IPS-18a (cell line): ENCODE results near the gene LFNG.
A peak's percentile ranks its signal among the peaks of the same experiment; 100 is the strongest.

Experiments
- H3K27ac ChIP-seq: one replicate; pipeline ENCODE4 v1.5.1; 2013; ENCODE audit warnings: low read length
- H3K27me3 ChIP-seq: one replicate; pipeline ENCODE4 v1.6.1; 2013; ENCODE audit warnings: mild to moderate bottlenecking, low read length; ENCODE audit not compliant: control insufficient read depth, insufficient read depth
- H3K36me3 ChIP-seq: one replicate; pipeline ENCODE4 v1.6.1; 2013; ENCODE audit warnings: low read depth, low read length; ENCODE audit not compliant: control insufficient read depth
- H3K4me1 ChIP-seq: one replicate; pipeline ENCODE4 v1.6.1; 2013; ENCODE audit warnings: low read depth, low read length; ENCODE audit not compliant: control insufficient read depth
- H3K4me3 ChIP-seq: one replicate; pipeline ENCODE4 v1.5.1; 2013; ENCODE audit warnings: low read length
- H3K9ac ChIP-seq: one replicate; pipeline ENCODE4 v1.6.1; 2013; ENCODE audit warnings: mild to moderate bottlenecking, low read length, moderate library complexity
- H3K9me3 ChIP-seq: one replicate; pipeline ENCODE4 v1.6.1; 2013; ENCODE audit warnings: low read depth, low read length; ENCODE audit not compliant: control insufficient read depth

The LFNG gene

DNA sequence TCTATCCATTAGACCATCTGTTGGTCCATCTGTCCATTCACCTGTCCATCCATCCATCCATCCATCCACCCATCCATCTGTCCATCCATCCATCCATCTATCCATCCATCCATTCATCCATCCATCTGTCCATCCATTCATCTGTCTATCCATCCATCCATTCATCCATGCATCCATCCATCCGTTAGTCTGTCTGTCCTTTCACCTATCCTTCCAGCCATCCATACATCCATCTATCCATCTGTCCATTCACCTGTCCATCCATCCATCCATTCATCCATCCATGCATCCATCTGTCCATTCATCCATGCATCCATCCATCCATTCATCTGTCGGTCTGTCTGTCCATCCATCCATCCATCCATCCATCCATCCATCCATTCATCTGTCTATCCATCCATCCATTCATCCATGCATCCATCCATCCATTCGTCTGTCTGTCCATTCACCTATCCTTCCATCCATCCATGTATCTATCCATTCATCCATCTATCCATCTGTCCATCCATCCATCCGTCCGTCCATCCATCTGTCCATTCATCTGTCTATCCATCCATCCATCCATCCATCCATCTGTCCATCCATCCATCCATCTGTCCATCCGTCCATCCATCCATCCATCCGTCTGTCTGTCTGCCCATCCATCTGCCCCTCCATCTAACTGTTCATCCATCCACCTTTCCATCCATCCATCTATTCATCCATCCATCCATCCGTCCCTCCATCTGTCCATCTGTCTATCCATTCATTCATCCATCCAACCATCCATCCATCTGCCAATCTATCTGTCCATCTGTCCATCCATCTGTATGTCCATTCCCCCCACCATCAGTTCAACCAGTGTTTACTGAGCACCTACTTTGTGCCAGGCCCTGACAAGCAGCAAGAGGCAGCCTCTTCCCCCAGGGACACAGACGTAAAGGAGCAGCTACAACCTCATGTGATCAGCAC lies 4.8 kb upstream of the LFNG start:
- H3K4me1 ChIP-seq = peaks cover 18% of the 10 kb centered on the region
- H3K27ac ChIP-seq = no peak overlapping the region

DNA sequence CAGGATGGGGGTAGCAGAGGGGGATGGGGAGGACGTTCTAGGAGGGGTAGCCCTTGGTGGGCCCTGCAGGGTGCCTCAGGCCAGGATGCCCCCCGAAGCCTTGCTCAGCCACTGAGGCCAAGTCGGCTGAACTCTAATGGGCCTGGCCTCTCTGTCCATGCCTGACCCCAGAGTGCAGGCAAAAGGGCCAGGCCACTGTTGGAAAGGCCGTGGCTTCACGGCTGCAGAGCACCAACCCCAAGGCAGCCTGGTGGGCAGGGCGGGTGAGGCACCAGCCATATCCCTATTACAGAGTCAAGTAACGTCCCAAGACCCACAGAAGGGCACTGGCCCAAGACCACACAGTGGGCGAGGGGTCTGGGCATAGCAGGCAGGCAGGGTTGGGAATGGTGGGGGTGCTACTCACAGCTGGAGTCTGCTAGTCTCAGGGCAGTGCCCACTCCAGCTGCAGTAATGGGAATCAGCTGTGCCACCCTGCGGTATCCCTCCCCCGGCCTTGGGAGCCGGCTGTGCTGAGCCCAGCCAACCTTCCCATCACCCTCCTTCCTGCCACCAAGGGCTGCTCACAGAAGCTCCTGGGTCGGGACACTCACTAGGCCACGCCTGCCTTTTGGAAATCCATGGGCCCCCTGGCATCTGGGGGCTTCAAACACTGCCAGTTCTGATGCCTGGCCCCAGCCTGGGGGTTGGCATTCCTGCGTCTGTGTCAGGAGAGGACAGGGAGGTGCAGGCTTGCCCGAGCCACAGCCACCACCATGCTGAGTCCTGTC lies 4.0 kb upstream of the LFNG start:
- H3K27ac ChIP-seq = no peak overlapping the region
- peaks cover 21% of the 10 kb centered on the region for H3K4me1 ChIP-seq
- peaks cover 25% of the 10 kb centered on the region for H3K27me3 ChIP-seq
- H3K9me3 ChIP-seq = no peaks in the 10 kb centered on the region
- H3K4me3 ChIP-seq = no peak overlapping the region
- no peak overlapping the region for H3K9ac ChIP-seq
- H3K36me3 ChIP-seq = no peaks in the 10 kb centered on the region

More for the DNA sequence above, 4.8 kb upstream of the LFNG start:
- H3K4me3 ChIP-seq = no peak overlapping the region
- H3K9ac ChIP-seq = no peak overlapping the region
- H3K36me3 ChIP-seq = no peaks in the 10 kb centered on the region
- H3K9me3 ChIP-seq = no peaks in the 10 kb centered on the region
- H3K27me3 ChIP-seq = peaks cover 20% of the 10 kb centered on the region

DNA sequence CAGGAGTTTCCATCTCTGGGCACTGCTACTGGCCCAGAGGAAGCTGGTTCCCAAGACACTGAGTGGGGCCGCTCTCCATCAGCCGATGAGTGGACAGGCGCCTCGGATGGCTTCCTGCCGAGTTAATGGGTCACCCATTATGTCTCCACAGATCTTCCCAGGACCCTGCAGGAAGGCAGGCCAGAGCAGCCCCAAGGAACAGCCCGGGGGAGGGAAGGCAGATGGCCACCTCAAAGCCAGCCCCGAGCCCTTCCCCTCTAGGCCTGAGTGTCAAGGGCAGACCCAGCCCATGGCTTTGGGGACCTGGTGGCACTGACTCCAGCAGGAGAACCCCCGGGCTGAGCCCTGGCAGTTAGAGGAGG lies 3.4 kb upstream of the LFNG start:
- H3K4me1 ChIP-seq = peaks cover 22% of the 10 kb centered on the region
- peaks cover 29% of the 10 kb centered on the region for H3K27me3 ChIP-seq
- H3K4me3 ChIP-seq = no peak overlapping the region
- no peak overlapping the region for H3K27ac ChIP-seq
- no peak overlapping the region for H3K9ac ChIP-seq
- H3K36me3 ChIP-seq = no peaks in the 10 kb centered on the region
- H3K9me3 ChIP-seq = no peaks in the 10 kb centered on the region

DNA sequence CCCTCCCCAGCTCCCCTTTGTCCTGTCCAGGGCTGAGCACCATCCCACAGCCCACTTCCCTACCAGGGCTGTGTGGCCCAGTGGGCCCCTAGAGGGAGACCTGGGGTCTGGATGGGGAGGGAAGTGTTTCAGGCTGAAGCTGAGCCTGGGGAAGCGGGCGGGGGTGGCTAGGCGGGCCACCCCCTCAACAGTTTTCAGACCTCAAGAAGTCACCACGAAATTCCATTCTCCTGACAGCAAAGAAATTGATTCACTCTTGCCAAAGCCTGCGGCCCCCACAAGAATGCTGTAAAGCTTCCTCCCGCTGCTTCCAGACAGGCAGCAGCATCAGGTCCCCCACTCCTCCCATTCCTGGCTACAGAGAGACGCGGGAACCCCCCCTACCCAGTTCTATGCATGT lies 2.5 kb upstream of the LFNG start:
- Histone ChIP-seq H3K4me1 (peaks cover 28% of the 10 kb centered on the region), H3K4me3 (no peak overlapping the region), H3K36me3 (no peaks in the 10 kb centered on the region), H3K9me3 (no peaks in the 10 kb centered on the region), H3K9ac (no peak overlapping the region), H3K27me3 (peaks cover 37% of the 10 kb centered on the region), H3K27ac (no peak overlapping the region)

DNA sequence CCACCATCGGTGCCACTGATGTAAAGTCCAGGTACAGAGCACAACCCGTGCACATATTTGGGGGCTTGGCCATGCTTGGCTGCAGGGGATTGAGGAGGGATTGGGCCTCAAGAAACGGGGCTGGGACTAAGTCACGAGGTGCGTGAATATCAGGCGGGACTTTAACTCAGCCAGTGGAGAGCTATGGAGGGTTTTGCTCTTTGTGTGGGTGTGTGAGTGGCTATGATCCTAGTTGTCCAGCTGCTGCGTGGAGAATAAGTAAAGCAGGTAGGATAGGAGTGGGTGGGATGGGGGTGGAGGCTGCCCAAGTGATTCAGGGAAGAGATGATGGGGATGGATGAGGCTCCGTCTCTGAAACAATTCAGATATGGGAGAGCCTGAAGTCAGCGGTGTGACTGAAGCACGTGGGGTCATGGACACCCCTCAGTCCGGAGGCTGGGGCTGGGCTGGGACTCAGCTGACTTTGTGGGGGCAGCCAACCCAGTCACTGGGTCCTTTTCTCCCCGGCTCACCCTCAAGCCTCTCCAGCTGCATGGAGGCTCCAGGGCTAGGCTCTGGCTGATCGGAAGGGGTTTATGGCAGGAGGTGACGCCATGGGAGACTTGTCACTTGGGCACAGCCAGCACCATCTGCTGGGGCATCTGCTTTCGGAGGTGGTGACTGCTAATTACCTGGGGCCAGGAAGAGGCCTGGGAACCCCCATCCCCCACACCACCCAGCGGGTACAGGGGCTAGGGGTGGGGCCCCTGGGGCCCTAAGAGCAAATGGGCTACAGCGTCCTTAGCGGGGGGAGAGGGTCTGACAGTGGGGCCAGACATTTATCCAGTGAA lies 1.7 kb upstream of the LFNG start:
- Histone ChIP-seq H3K27me3 (peaks cover 39% of the 10 kb centered on the region), H3K9me3 (no peaks in the 10 kb centered on the region), H3K4me3 (peak overlapping the region; percentile 70), H3K27ac (no peak overlapping the region), H3K36me3 (no peaks in the 10 kb centered on the region), H3K9ac (no peak overlapping the region), H3K4me1 (peaks cover 34% of the 10 kb centered on the region)

DNA sequence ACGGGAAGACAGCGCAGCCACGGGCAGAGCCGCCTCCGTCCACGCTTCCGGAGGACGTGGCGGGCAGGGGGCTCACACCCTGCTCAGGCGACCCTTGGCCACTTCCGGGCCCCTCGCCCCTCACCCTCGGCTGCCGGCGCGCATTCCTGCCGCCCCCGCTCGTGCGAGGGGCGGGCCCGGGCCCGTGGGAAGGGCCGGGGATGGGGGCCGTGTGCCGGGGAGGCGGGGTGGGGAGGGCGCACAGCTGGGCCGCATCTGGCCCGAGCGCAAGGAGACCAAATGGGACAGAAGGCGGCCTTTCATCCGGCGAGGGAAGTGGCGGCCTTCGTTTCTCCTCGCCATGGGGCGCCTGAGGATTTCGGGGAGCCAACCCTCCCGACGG lies 846 bp upstream of the LFNG start:
- peak overlapping the region; percentile 70 for H3K4me3 ChIP-seq
- H3K9me3 ChIP-seq = no peaks in the 10 kb centered on the region
- no peak overlapping the region for H3K27ac ChIP-seq
- H3K27me3 ChIP-seq = peaks cover 39% of the 10 kb centered on the region
- peaks cover 42% of the 10 kb centered on the region for H3K4me1 ChIP-seq
- H3K9ac ChIP-seq = peak overlapping the region; percentile 36
- no peaks in the 10 kb centered on the region for H3K36me3 ChIP-seq

DNA sequence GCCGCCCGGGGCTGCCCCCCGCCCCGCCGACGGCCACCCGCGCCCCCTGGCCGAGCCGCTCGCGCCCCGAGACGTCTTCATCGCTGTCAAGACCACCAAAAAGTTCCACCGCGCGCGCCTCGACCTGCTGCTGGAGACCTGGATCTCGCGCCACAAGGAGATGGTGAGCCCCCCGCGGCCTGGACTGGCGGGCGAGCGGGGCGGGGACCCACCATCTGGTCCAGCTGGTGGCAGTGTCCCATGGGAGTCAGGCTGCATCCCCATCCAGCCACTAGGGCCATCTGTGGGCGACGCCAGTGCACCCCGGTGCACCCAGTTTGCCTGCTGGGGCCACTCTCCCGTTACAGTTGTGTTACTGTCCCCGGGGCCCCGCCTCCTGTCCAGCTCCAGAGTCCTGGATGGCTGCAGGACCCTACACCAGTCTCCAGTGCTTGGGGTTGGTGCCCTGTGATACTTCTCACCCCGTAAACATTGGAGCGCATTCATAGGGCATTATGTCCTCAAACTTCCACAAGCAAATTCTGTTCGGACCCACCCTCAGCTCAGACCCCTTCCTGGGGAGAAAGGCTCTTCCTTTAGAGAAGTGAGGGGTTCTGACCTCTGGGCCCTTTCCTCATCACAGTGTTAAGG lies 672 bp downstream of the LFNG start:
- H3K4me1 ChIP-seq = peaks cover 55% of the 10 kb centered on the region
- no peaks in the 10 kb centered on the region for H3K36me3 ChIP-seq
- no peak overlapping the region for H3K27ac ChIP-seq
- H3K9me3 ChIP-seq = no peaks in the 10 kb centered on the region
- H3K27me3 ChIP-seq = peaks cover 39% of the 10 kb centered on the region
- H3K9ac ChIP-seq = no peak overlapping the region
- peak overlapping the region; percentile 67 for H3K4me3 ChIP-seq

DNA sequence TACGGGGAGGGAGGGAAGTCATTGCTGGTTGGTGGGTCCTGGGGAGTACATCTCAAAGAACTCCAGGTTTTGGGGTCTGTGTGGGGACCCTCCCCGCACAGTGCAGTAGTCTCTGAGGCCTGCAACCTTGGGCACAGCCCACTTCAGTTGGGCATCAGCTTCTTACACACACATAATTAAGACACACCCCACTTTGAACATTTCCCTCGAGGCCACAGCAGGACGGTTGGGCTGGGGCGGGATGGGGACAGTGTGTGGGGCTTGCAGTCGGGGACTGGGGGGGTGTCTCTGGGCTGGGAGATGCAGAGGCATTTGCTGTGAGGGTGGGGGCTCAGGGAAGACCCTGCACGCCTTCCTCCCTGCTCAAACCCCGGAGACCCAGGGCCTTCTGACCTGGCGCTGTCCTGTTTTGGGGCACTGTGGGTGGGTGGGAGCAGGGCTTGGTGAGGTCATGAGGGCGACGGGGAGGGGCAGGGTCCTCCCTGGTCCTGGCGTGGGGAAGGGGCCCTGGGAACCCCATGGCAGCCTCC lies 1.3 kb downstream of the LFNG start:
- Histone ChIP-seq H3K9me3 (no peaks in the 10 kb centered on the region), H3K27ac (no peak overlapping the region), H3K27me3 (peaks cover 39% of the 10 kb centered on the region), H3K4me3 (peak overlapping the region; percentile 67), H3K4me1 (peaks cover 59% of the 10 kb centered on the region), H3K9ac (no peak overlapping the region), H3K36me3 (peaks cover 5% of the 10 kb centered on the region)

DNA sequence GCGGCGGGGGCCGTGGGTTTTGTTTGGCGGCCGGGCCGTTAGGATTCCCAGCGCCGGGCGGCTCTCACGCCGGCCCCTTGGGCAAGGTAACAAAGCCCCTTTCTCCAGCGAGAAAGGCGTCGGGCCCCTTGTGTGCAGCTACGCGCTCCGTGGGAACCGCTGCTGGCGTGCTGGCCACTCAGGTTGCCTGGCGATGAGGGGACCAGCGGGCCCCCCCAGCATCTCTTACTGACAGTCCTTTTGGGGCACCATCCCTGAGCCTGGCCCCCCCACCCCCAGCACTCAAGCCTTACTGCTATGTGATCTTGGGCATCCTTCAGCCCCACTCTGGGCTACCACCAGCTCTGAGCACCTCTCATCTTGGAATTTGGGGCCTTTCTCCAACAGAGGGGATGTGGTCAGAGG lies 1.8 kb downstream of the LFNG start:
- peaks cover 10% of the 10 kb centered on the region for H3K36me3 ChIP-seq
- H3K4me3 ChIP-seq = peak overlapping the region; percentile 67
- H3K9ac ChIP-seq = no peak overlapping the region
- no peak overlapping the region for H3K27ac ChIP-seq
- H3K27me3 ChIP-seq = peaks cover 39% of the 10 kb centered on the region
- peaks cover 59% of the 10 kb centered on the region for H3K4me1 ChIP-seq
- H3K9me3 ChIP-seq = no peaks in the 10 kb centered on the region

DNA sequence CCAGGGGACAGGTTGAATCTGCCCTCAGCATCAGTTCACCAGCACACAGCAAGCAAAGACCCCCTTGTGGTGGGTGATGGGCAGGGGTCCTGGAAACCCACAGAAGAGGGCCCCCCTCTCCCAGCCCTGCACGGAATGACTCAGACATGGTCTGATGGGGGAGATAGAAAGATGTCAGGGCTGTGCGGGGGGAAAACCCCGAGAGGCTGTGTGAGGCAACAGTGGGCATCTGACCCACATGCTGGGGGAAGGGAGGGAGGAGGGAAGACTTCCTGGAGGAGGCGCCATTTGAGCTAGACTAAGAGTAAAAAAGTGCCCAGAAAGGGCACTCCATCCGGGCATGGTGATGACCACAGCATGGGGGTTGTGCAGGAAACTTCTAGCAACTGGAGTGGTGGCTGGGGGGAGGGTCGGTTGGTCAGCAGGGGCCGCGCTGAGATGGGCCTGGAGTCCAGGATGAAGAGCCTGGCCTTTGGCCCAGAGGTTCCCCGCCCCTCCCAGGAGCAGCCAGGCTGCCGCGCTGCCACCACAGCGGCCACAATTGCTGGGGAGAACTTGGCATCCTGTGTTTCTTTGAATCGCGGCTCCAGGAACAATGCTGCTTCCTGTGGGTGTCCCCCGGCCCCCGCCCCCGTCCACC lies 2.5 kb downstream of the LFNG start:
- peaks cover 56% of the 10 kb centered on the region for H3K4me1 ChIP-seq
- H3K9me3 ChIP-seq = no peaks in the 10 kb centered on the region
- H3K27me3 ChIP-seq = peaks cover 39% of the 10 kb centered on the region
- no peak overlapping the region for H3K9ac ChIP-seq
- peaks cover 17% of the 10 kb centered on the region for H3K36me3 ChIP-seq
- H3K27ac ChIP-seq = no peak overlapping the region
- peak overlapping the region; percentile 67 for H3K4me3 ChIP-seq
